Memory B cell (primary cell): ENCODE data around the gene TTF2.

Source experiments
- ATAC-seq: fragments of 150-1000 bp; cut with Tn5 transposase; 2 replicates; pipeline ENCODE4 v1.10.0; 2021; ENCODE audit warnings: low read depth, mild to moderate bottlenecking, moderate library complexity
- DNase-seq, 2 donors: peaks; one replicate each; pipeline ENCODE4 v3.0.0; 2022; ENCODE audit warnings: low spot score in 2 of 2
- H3K27ac Mint-ChIP-seq: one replicate; pipeline ENCODE4 v1.8.0; 2022; ENCODE audit warnings: mild to moderate bottlenecking, moderate library complexity, mixed read lengths
- H3K27me3 Mint-ChIP-seq: one replicate; pipeline ENCODE4 v1.8.0; 2022; ENCODE audit warnings: mixed read lengths
- H3K36me3 Mint-ChIP-seq: one replicate; pipeline ENCODE4 v1.8.0; 2022; ENCODE audit warnings: mild to moderate bottlenecking, mixed read lengths
- H3K4me1 Mint-ChIP-seq: one replicate; pipeline ENCODE4 v1.8.0; 2022; ENCODE audit warnings: mixed read lengths
- H3K4me3 Mint-ChIP-seq: one replicate; pipeline ENCODE4 v1.8.0; 2022; ENCODE audit warnings: mild to moderate bottlenecking, moderate library complexity, mixed read lengths
- H3K9me3 Mint-ChIP-seq: one replicate; pipeline ENCODE4 v1.8.0; 2022; ENCODE audit warnings: mixed read lengths

The TTF2 gene

GRCh38 chr1:117032681-117033539 is 27.2 kb upstream of the TTF2 start:
- Mint-ChIP-seq H3K27me3 (no peaks in the 10 kb centered on the region), H3K4me1 (no peaks in the 10 kb centered on the region), H3K4me3 (no peak overlapping the region), H3K36me3 (no peaks in the 10 kb centered on the region), H3K9me3 (no peaks in the 10 kb centered on the region), H3K27ac (peak overlapping the region; percentile 0)
- DNase-seq, result no peak
- ATAC-seq, result no peak

DNA sequence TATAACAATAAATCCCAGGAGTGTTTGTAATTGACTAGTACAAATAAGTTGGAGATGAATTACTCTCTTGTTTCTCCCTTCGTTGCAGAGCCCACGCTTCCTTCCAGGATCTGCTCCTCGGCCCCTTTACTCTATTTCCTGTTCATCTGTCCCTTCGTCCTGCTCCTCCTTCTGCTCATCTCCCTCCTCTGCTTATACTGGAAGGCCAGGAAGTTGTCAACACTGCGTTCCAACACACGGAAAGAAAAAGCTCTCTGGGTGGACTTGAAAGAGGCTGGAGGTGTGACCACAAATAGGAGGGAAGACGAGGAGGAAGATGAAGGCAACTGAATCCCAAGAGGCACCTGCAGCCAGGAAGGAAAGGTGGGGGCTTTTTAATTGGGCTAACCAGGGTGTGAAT is 26.4 kb upstream of the TTF2 start:
- H3K4me3 Mint-ChIP-seq, result no peak overlapping the region
- H3K27ac Mint-ChIP-seq, result no peak overlapping the region
- no peaks in the 10 kb centered on the region for H3K36me3 Mint-ChIP-seq
- H3K4me1 Mint-ChIP-seq, result no peaks in the 10 kb centered on the region
- no peak for DNase-seq
- no peak for ATAC-seq
- H3K9me3 Mint-ChIP-seq, result no peaks in the 10 kb centered on the region
- no peaks in the 10 kb centered on the region for H3K27me3 Mint-ChIP-seq

GRCh38 chr1:117034791-117035290 is 25.3 kb upstream of the TTF2 start:
- DNase-seq (no peak), ATAC-seq (no peak)
- no peaks in the 10 kb centered on the region for H3K27me3 Mint-ChIP-seq
- H3K9me3 Mint-ChIP-seq, result no peaks in the 10 kb centered on the region
- H3K4me3 Mint-ChIP-seq, result no peak overlapping the region
- H3K27ac Mint-ChIP-seq, result no peak overlapping the region
- H3K36me3 Mint-ChIP-seq, result no peaks in the 10 kb centered on the region
- H3K4me1 Mint-ChIP-seq, result no peaks in the 10 kb centered on the region

GRCh38 chr1:117036018-117036461 is 24.1 kb upstream of the TTF2 start:
- Mint-ChIP-seq H3K36me3 (no peaks in the 10 kb centered on the region), H3K27me3 (no peaks in the 10 kb centered on the region), H3K4me3 (no peak overlapping the region), H3K27ac (no peak overlapping the region), H3K9me3 (no peaks in the 10 kb centered on the region), H3K4me1 (no peaks in the 10 kb centered on the region)
- ATAC-seq (no peak), DNase-seq (no peak)

- H3K4me3 Mint-ChIP-seq, result no peak overlapping the region
- H3K4me1 Mint-ChIP-seq, result no peaks in the 10 kb centered on the region
- H3K27me3 Mint-ChIP-seq, result no peaks in the 10 kb centered on the region
- peaks cover 2% of the 10 kb centered on the region for H3K36me3 Mint-ChIP-seq
- no peak overlapping the region for H3K27ac Mint-ChIP-seq
- H3K9me3 Mint-ChIP-seq, result no peaks in the 10 kb centered on the region
- DNase-seq, result no peak
- ATAC-seq, result no peak
Observed at GRCh38 chr1:117037802-117038201, 22.3 kb upstream of the TTF2 start.

- no peaks in the 10 kb centered on the region for H3K4me1 Mint-ChIP-seq
- no peak for ATAC-seq
- H3K27me3 Mint-ChIP-seq, result no peaks in the 10 kb centered on the region
- no peak overlapping the region for H3K4me3 Mint-ChIP-seq
- H3K36me3 Mint-ChIP-seq, result peaks cover 2% of the 10 kb centered on the region
- no peak overlapping the region for H3K27ac Mint-ChIP-seq
- no peaks in the 10 kb centered on the region for H3K9me3 Mint-ChIP-seq
- DNase-seq, result no peak
Observed at GRCh38 chr1:117038236-117038635, 21.9 kb upstream of the TTF2 start.

DNA sequence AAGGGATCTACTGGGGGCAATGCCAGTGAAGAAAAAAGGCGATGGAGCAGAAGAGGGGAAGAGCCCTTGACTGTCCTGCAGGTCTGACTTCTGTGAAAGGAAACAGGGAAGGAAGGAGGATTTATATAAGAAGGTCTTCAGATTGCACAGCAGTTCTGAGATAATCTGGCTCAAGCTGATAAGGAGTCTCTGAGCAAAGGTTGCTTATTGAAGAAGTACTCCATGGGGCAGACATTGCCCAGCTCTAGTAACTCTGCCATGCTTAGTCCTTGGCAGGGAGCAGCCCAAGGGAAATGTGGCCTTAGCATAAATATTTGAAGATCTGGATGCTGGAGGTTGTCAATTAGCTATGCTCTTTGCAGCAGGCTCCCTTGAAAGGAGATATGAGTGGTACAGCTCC is 15.9 kb upstream of the TTF2 start:
- no peak for ATAC-seq
- H3K4me3 Mint-ChIP-seq, result no peak overlapping the region
- H3K9me3 Mint-ChIP-seq, result peaks cover 2% of the 10 kb centered on the region
- no peaks in the 10 kb centered on the region for H3K27me3 Mint-ChIP-seq
- peaks cover 2% of the 10 kb centered on the region for H3K36me3 Mint-ChIP-seq
- DNase-seq, result no peak
- H3K4me1 Mint-ChIP-seq, result peaks cover 12% of the 10 kb centered on the region
- H3K27ac Mint-ChIP-seq, result no peak overlapping the region

DNA sequence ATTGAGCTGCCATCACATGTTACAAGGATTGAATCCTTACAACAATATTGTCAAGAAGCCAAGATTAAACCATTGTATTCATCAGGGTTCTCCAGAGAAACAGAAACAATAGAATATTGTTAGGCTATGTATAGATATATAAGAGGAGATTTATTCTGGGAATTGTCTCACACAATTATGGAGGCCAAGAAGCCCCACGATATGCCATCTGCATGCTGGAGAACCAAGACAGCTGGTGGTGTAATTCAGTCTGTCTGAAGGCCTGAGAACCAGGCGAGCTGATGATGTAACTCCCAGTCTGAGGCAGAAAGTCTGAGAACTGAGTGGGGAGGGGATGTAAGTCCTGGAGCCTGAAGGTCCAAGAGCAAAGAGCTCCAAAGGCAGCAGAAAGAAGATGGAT is 14.5 kb upstream of the TTF2 start:
- no peak overlapping the region for H3K27ac Mint-ChIP-seq
- H3K4me1 Mint-ChIP-seq, result peaks cover 20% of the 10 kb centered on the region
- peaks cover 2% of the 10 kb centered on the region for H3K9me3 Mint-ChIP-seq
- no peak overlapping the region for H3K4me3 Mint-ChIP-seq
- no peak for ATAC-seq
- H3K36me3 Mint-ChIP-seq, result peaks cover 2% of the 10 kb centered on the region
- no peak for DNase-seq
- H3K27me3 Mint-ChIP-seq, result no peaks in the 10 kb centered on the region

DNA sequence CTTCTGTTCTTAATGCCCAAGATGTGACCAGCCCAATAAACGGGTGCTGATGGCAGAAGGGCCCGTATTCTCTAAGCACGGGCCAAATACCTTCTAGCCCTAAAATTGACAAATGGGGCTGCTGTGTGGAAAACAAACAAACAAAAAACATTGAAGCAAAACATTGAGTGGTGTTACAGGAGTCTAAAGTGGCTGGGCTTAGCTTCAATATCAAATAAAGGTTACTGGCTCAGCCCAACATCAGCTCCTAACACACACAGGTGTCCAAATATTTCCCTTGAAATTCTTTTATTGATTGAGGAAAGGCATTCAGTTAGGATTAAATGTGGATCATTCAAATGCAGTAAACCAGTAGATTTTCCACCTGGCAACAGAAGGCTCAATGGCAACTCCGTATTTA is 13.3 kb upstream of the TTF2 start:
- DNase-seq, result no peak
- no peak overlapping the region for H3K4me3 Mint-ChIP-seq
- peaks cover 24% of the 10 kb centered on the region for H3K4me1 Mint-ChIP-seq
- no peak overlapping the region for H3K27ac Mint-ChIP-seq
- H3K9me3 Mint-ChIP-seq, result peaks cover 2% of the 10 kb centered on the region
- ATAC-seq, result no peak
- H3K27me3 Mint-ChIP-seq, result no peaks in the 10 kb centered on the region
- no peaks in the 10 kb centered on the region for H3K36me3 Mint-ChIP-seq

- Mint-ChIP-seq H3K4me3 (no peak overlapping the region), H3K9me3 (peaks cover 2% of the 10 kb centered on the region), H3K36me3 (no peaks in the 10 kb centered on the region), H3K27me3 (no peaks in the 10 kb centered on the region), H3K4me1 (peaks cover 24% of the 10 kb centered on the region), H3K27ac (no peak overlapping the region)
- no peak for DNase-seq
- ATAC-seq, result no peak
Observed at GRCh38 chr1:117047271-117047670, 12.9 kb upstream of the TTF2 start.

DNA sequence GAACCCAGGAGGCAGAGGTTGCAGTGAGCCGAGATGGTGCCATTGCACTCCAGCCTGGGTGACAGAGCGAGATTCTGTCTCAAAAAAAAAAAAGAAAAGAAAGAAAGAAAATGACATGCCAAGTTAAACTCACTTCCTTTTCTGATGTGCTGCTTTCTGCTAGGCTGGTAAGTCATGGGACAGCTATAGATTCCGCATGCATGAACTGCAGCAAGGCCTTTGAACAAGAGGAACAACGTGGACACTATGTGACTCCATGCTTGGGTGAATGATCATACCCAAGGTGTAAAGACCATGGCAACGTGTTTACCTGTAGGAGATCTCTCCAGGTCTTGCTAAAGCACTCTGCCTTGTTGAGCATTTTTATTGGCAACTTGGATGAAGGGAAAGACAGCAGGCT is 10.3 kb upstream of the TTF2 start:
- DNase-seq (no peak), ATAC-seq (peak; percentile 55)
- Mint-ChIP-seq H3K27me3 (no peaks in the 10 kb centered on the region), H3K4me1 (peaks cover 24% of the 10 kb centered on the region), H3K9me3 (no peaks in the 10 kb centered on the region), H3K27ac (peak overlapping the region; percentile 84), H3K4me3 (peak overlapping the region; percentile 37), H3K36me3 (no peaks in the 10 kb centered on the region)

- Mint-ChIP-seq H3K4me3 (peak overlapping the region; percentile 76), H3K36me3 (no peaks in the 10 kb centered on the region), H3K27ac (peak overlapping the region; percentile 73), H3K27me3 (no peaks in the 10 kb centered on the region), H3K4me1 (peaks cover 24% of the 10 kb centered on the region), H3K9me3 (no peaks in the 10 kb centered on the region)
- peak; percentile 47 for ATAC-seq
- DNase-seq, result peak in 1 of 2 donors; percentile 18
Observed at GRCh38 chr1:117051224-117052064, 8.7 kb upstream of the TTF2 start.

- H3K9me3 Mint-ChIP-seq, result no peaks in the 10 kb centered on the region
- H3K36me3 Mint-ChIP-seq, result no peaks in the 10 kb centered on the region
- H3K27me3 Mint-ChIP-seq, result no peaks in the 10 kb centered on the region
- no peak overlapping the region for H3K27ac Mint-ChIP-seq
- DNase-seq (no peak), ATAC-seq (no peak)
- no peak overlapping the region for H3K4me3 Mint-ChIP-seq
- peaks cover 16% of the 10 kb centered on the region for H3K4me1 Mint-ChIP-seq
Observed at GRCh38 chr1:117054068-117054467, 6.1 kb upstream of the TTF2 start.

GRCh38 chr1:117058810-117059209 is 1.3 kb upstream of the TTF2 start:
- ATAC-seq (no peak), DNase-seq (no peak)
- peaks cover 5% of the 10 kb centered on the region for H3K36me3 Mint-ChIP-seq
- no peak overlapping the region for H3K27ac Mint-ChIP-seq
- no peaks in the 10 kb centered on the region for H3K9me3 Mint-ChIP-seq
- peaks cover 10% of the 10 kb centered on the region for H3K4me1 Mint-ChIP-seq
- H3K4me3 Mint-ChIP-seq, result peak overlapping the region; percentile 4
- no peaks in the 10 kb centered on the region for H3K27me3 Mint-ChIP-seq
